Measurements from ENCODE around the gene SLC25A40.

SLC25A40 gene

GRCh38 chr7:87797395-87797794, 78.8 kb downstream of the SLC25A40 start:
- DNase-seq (ENCODE audit: insufficient read length, low spot score) (no peak), FAIRE-seq (no peak)

- DNase-seq (ENCODE audit: insufficient read length, low spot score) (no peak), FAIRE-seq (no peak)
These were observed 90.7 kb downstream of the SLC25A40 start for GRCh38 chr7:87785368-87785995.

GRCh38 chr7:87784424-87784823, 91.7 kb downstream of the SLC25A40 start:
- FAIRE-seq (no peak), DNase-seq (ENCODE audit: insufficient read length, low spot score) (no peak)
